GM10266 (cell line): Measurements from ENCODE around the gene STRADA.

Experiments used
- DNase-seq: peaks from one replicate; pipeline ENCODE4 v3.0.0; 2012; ENCODE audit errors: extremely low spot score
- CTCF ChIP-seq: IDR thresholded peaks from 2 replicates; pipeline ENCODE4 v1.5.1; 2012; ENCODE audit warnings: mild to moderate bottlenecking, low read depth; ENCODE audit not compliant: control insufficient read depth, insufficient read depth; ENCODE audit errors: missing control alignments

Gene STRADA

GRCh38 chr17:63780507-63780906 is 38.9 kb upstream of the STRADA start:
- DNase-seq, result no peak
- TF ChIP-seq CTCF, result no peak

- DNase-seq, result no peak
Observed at GRCh38 chr17:63775420-63775819, 33.8 kb upstream of the STRADA start.

GRCh38 chr17:63774969-63775265 is 33.3 kb upstream of the STRADA start:
- TF ChIP-seq CTCF, result no peak
- DNase-seq, result peak; percentile 21

More at GRCh38 chr17:63775420-63775819, 33.8 kb upstream of the STRADA start:
- TF ChIP-seq CTCF, result no peak

- no peak for DNase-seq
- peak; percentile 2 for TF ChIP-seq CTCF
Observed at GRCh38 chr17:63774141-63774968, 32.8 kb upstream of the STRADA start, which contains the start of gene DDX42. Gene DDX42 (plus strand): TSS chr17:63774170. CDS start chr17:63787050, 12,880 bp downstream.

- DNase-seq, result peak; percentile 99
- TF ChIP-seq CTCF, result no peak
Observed at GRCh38 chr17:63773272-63774140, 31.9 kb upstream of the STRADA start, which contains the start of gene CCDC47. Gene CCDC47 (minus strand): TSS chr17:63773597. CDS start chr17:63766175, 7,422 bp downstream.

GRCh38 chr17:63772801-63773271 is 31.2 kb upstream of the STRADA start:
- no peak for TF ChIP-seq CTCF
- no peak for DNase-seq
